GM19099 (cell line): ENCODE measurements around the gene SPAG7.

Source experiments
- POLR2A ChIP-seq: IDR thresholded peaks from 3 replicates; pipeline ENCODE4 v1.6.1; 2011; ENCODE audit warnings: low read depth; ENCODE audit not compliant: insufficient read length; ENCODE audit errors: extremely low read depth

SPAG7 gene

DNA sequence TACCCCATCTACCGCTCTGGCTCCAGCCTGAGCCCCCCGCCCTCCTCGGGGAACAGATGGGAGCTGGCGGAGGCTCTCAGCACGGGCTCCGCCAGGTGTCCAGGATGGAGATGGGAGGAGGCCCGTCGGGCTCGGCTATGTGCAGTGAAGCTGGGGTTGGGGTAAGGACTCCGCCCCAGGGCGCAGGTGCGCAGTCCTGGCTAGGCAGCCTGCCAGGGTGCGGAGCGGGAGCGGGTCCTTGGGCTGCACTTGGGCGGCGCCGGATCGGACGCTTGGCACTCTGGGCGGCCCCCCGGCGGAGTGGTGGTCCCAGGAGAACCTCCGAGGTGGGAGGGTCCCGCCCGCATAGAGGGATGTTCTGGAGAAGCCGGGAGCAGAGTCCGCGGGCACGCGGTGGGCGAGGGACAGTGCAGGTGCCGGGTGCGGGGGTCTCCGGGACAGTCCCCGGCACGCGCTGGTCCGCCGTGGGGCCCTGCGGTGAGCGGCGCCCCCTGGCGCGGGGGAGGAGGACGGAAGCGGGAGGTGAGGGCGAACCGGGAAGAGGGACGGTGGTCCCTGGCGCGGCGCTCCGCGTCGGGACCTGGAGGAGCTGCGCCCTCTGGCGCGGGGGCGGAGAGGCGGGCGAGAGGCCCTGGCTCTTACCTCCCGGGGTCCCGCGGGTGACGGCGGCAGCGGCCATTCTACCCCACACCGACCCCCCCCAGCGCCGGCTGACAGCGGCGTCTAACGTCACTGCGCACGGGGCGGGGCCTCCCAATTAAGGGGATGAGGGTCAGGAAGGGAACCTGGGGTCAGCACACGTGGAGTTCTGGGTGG is 19.5 kb upstream of the SPAG7 start, which contains the start of gene CAMTA2:
CAMTA2 (minus strand) TSS at position 725 of the 816 bp plus-strand sequence. CDS start 1,453 bp downstream, outside the sequence.
- TF ChIP-seq POLR2A = peak; percentile 67

DNA sequence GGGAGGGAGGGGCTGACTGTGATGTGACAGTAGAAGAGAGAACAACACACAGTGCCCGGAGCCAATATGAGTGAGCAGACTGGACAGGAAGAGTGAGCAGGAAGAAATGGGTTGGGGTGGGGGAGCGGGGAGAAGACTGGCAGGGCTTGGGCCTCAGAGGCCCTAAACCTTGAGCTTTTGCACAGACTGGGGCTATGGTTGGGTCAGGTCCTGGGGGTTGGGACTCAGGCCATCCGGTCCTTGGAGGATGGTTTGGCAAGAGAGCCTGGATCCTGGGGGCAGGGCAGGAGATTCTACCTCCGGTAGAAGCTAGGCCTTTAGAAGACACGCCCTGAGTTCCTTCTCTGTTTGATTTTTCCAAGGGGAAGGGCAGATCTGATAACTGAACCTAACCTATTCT is 18.8 kb upstream of the SPAG7 start:
- TF ChIP-seq POLR2A = no peak

GRCh38 chr17:4982305-4982704 is 14.7 kb upstream of the SPAG7 start:
- no peak for TF ChIP-seq POLR2A

DNA sequence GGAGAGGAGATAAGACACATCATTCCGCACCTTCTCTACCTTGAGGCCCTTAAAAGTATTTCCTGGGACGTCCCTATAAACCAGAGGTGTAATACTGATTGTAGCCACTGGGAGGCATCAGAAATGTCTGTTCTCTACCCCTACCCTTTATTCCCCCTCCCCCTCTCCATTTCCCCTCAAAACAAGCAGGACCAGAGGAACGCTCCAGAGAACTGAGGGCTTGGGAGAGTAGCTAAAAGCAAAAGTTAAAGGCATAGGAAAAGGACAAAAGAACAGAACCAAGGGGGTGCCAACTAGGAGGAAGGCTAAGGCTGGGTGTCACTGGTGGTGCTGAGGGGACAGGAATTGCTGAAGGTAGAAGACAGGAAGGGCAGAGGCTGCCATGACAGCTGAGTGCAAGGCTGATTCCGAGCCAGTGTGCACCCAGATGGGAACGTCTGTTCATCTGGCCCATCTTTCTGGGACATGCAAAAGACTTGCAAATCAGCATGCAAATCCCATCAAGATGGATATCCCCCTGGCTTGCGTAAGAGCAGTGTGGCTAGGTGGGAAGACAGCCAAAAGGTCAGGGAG is 13.1 kb upstream of the SPAG7 start:
- TF ChIP-seq POLR2A = no peak

DNA sequence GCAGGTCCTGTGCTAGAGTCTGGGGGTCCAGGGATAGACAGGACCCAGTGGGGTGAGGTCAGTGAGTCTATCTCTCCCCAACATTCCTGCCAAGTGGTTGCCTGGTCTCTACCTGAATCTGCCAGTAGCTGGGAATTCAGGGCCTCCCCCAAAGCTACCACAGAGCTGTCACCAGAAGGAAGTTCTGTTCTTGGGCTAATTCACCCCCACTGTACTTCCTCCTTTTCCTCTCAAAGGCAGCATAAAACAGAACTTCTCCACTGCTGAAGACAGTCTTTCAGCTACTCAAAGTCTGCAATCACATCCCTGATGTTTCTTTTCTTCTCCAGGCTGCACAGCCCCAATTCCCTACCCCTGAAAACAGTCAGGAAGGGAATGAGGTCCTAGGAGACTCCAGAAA is 11.1 kb upstream of the SPAG7 start:
- no peak for TF ChIP-seq POLR2A

GRCh38 chr17:4974115-4974670 is 6.6 kb upstream of the SPAG7 start:
- no peak for TF ChIP-seq POLR2A

GRCh38 chr17:4973256-4974114 is 5.9 kb upstream of the SPAG7 start:
- no peak for TF ChIP-seq POLR2A

DNA sequence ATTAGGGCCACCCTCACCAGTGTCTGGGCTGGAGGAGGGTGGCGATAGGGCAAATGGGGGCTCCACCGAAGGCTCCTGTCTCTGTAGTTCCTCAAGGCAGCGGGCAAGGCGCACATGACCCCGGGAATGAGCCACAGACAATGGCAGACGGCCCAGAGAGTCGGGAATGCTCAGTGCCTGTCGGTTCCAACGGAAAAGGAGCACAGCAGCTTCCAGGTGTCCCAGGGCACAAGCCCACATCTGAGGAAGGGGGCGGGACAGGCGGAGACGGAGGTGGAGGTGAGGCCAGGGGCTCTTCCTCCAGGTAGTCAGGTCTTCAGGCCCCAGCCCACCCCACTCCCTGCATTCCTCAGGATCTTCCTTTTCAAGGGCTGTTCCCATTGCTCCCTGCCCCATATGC is 5.1 kb upstream of the SPAG7 start:
- no peak for TF ChIP-seq POLR2A

DNA sequence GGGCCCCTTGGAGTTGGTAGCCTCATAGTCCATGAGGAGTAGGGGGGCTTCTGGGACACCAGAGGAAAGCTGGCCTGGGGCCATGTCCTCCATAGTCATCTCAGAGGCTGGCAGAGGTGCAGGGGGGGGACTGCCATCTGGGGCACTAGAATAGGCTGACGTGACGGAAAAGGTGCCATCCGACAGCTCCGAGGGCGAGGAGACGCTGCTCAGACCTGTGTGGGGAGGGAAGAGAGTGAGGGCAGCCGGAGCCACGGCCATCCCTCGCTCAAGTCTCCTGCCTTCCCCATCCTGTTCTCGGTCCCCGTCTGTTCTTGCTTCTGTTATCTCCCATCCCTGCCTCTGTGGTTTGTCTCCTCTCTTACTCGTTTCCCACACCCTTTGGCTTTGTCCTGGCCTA is 4.7 kb upstream of the SPAG7 start:
- TF ChIP-seq POLR2A = no peak

DNA sequence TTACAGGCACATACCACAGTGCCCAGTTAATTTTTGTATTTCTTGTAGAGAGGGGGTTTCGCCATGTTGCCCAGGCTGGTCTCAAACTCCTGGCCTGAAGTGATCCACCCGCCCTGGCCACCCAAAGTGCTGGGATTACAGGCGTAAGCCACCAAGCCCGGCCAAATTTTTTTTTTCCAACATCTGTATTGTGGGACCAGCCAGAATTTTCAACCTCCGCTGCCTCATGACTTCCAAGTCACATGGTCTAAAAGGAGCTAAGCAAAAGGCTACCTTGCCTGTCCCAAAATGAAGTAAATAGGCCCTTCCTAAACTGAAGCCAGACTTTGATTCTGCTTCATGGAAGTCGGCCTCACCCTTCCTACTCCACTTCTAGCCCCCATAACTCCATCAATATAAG is 4.2 kb upstream of the SPAG7 start:
- TF ChIP-seq POLR2A = no peak

GRCh38 chr17:4970273-4970672 is 2.7 kb upstream of the SPAG7 start:
- TF ChIP-seq POLR2A = no peak

- no peak for TF ChIP-seq POLR2A
Observed at GRCh38 chr17:4969551-4970173, 2.0 kb upstream of the SPAG7 start.

GRCh38 chr17:4969047-4969550 is 1.5 kb upstream of the SPAG7 start:
- TF ChIP-seq POLR2A = no peak

- TF ChIP-seq POLR2A = no peak
Observed at GRCh38 chr17:4968486-4969046, 949 bp upstream of the SPAG7 start.
